ENCODE data around the gene SLC38A11. TPM values are rescaled to one million over a fixed set of nuclear protein-coding genes. Genes with fewer than 3 reads are reported as not detected.
A peak's percentile ranks its signal among the peaks of the same experiment; 100 is the strongest.

SLC38A11 gene
- total and polyA plus RNA-seq, 2 of the 13 experiments (the other 11 are each of a cell fraction or from before 2014, with no cell fraction given) = 14.0 to 14.3 TPM

- TF ChIP-seq, protein P1, sequence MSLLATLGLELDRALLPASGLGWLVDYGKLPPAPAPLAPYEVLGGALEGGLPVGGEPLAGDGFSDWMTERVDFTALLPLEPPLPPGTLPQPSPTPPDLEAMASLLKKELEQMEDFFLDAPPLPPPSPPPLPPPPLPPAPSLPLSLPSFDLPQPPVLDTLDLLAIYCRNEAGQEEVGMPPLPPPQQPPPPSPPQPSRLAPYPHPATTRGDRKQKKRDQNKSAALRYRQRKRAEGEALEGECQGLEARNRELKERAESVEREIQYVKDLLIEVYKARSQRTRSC (CRISPR knock-in tag; IDR thresholded peaks at IDR 0.05; ENCODE audit: low read depth) = no peak
- peak; percentile 23; the same call in 1 of the 2 replicates for TF ChIP-seq HOXA5 (CRISPR knock-in tag; IDR thresholded peaks at IDR 0.05)
- TF ChIP-seq ADNP (CRISPR knock-in tag; IDR thresholded peaks at IDR 0.05) = peak; percentile 54; the same call in 1 of the 2 replicates
- TF ChIP-seq, protein P2, sequence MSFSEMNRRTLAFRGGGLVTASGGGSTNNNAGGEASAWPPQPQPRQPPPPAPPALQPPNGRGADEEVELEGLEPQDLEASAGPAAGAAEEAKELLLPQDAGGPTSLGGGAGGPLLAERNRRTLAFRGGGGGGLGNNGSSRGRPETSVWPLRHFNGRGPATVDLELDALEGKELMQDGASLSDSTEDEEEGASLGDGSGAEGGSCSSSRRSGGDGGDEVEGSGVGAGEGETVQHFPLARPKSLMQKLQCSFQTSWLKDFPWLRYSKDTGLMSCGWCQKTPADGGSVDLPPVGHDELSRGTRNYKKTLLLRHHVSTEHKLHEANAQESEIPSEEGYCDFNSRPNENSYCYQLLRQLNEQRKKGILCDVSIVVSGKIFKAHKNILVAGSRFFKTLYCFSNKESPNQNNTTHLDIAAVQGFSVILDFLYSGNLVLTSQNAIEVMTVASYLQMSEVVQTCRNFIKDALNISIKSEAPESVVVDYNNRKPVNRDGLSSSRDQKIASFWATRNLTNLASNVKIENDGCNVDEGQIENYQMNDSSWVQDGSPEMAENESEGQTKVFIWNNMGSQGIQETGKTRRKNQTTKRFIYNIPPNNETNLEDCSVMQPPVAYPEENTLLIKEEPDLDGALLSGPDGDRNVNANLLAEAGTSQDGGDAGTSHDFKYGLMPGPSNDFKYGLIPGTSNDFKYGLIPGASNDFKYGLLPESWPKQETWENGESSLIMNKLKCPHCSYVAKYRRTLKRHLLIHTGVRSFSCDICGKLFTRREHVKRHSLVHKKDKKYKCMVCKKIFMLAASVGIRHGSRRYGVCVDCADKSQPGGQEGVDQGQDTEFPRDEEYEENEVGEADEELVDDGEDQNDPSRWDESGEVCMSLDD (CRISPR knock-in tag; IDR thresholded peaks at IDR 0.05; ENCODE audit: borderline replicate concordance) = no peak
- no peak for TF ChIP-seq ZNF605 (CRISPR knock-in tag; IDR thresholded peaks at IDR 0.05)
- 0 out of 2 replicates have a peak, but pooled peaks have one; percentile 52 for TF ChIP-seq ZBTB3 (CRISPR knock-in tag; IDR thresholded peaks at IDR 0.05; ENCODE audit: borderline replicate concordance, low read depth)
- TF ChIP-seq KDM4B (CRISPR knock-in tag; IDR thresholded peaks at IDR 0.05) = no peak
- 0 out of 2 replicates have a peak, but pooled peaks have one; percentile 19 for TF ChIP-seq RFXAP (CRISPR knock-in tag; IDR thresholded peaks at IDR 0.05; ENCODE audit: borderline replicate concordance)
- no peak for TF ChIP-seq SETDB1 (CRISPR knock-in tag; IDR thresholded peaks at IDR 0.05; ENCODE audit: borderline replicate concordance)
- TF ChIP-seq, protein P3, sequence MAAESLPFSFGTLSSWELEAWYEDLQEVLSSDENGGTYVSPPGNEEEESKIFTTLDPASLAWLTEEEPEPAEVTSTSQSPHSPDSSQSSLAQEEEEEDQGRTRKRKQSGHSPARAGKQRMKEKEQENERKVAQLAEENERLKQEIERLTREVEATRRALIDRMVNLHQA (CRISPR knock-in tag; IDR thresholded peaks at IDR 0.05) = no peak
- TF ChIP-seq ZSCAN20 (CRISPR knock-in tag; IDR thresholded peaks at IDR 0.05; ENCODE audit: borderline replicate concordance) = no peak
- no peak for TF ChIP-seq AKNA (CRISPR knock-in tag; IDR thresholded peaks at IDR 0.05; ENCODE audit: borderline replicate concordance)
- TF ChIP-seq ZNF780A (CRISPR knock-in tag; IDR thresholded peaks at IDR 0.05) = no peak
- no peak for TF ChIP-seq ARNT (IDR thresholded peaks at IDR 0.05)
- no peak for TF ChIP-seq ZBTB39 (CRISPR knock-in tag; IDR thresholded peaks at IDR 0.05)
- TF ChIP-seq BATF2 (CRISPR knock-in tag; IDR thresholded peaks at IDR 0.05) = no peak
- TF ChIP-seq ISL2 (CRISPR knock-in tag; IDR thresholded peaks at IDR 0.05) = peak; percentile 70
Measured at GRCh38 chr2:164875334-164876205, 79.8 kb downstream of the SLC38A11 start (continued).

All from HepG2 (cell line).